HepG2 (cell line): Measurements from ENCODE around the gene C6orf15. TPM values are rescaled to one million over a fixed set of nuclear protein-coding genes. Genes with fewer than 3 reads are reported as not detected.
"Not testable (repeated sequence)": the region's sequence is repeated elsewhere in the genome, so short reads cannot be mapped to it uniquely, and the experiment has no call there.

Experiments
- ATAC-seq: fragments of 200-7000 bp; cut with Tn5 transposase; 3 replicates; pipeline ENCODE4 v1.9.1; 2020; ENCODE audit warnings: mild to moderate bottlenecking, moderate library complexity
- BruUV-seq: library from RNA; stranded (reverse); fragments of 400-500 nt; replicated peaks from 2 replicates; lab custom pipeline; 2021; lab: Mats Ljungman, UMichigan
- CTCF ChIA-PET: fragments of 300-600 bp; formaldehyde crosslinking; extraction: SDS; loops from one replicate; lab custom pipeline; 2021; ENCODE audit warnings: low total read pairs, inconsistent platforms, low intra/inter-chr PET ratio; lab: Yijun Ruan, JAX
- POLR2A ChIA-PET: fragments of 350-600 bp; sonication (Branson Sonifier 250); formaldehyde crosslinking; loops from one replicate; lab custom pipeline; 2020; ENCODE audit warnings: antibody characterized with exemption, inconsistent platforms; lab: Yijun Ruan, JAX
- DNase-seq: peaks from one replicate; pipeline ENCODE4 v3.0.0-alpha.2; 2015; ENCODE audit warnings: low spot score
- FAIRE-seq: peaks from 3 replicates; lab custom pipeline; 2011; peaks lifted over from hg19 to GRCh38; lab: Jason Lieb, UNC
- H2AFZ ChIP-seq: one replicate; pipeline ENCODE4 v1.6.1; 2011; ENCODE audit warnings: low read length, inconsistent platforms
- H3K27ac ChIP-seq: fragments of 300-600 bp; 3 replicates; pipeline ENCODE4 v1.8.0; 2011; ENCODE audit warnings: mixed run types, mild to moderate bottlenecking, mixed read lengths, low read length, inconsistent platforms; ENCODE audit not compliant: insufficient read depth; ENCODE audit errors: extremely low read length
- H3K27me3 ChIP-seq, 2 experiments: fragments of 200-600 bp in 1 of 2; 2 replicates in 1 of 2; 3 replicates in 1 of 2; pipeline versions ENCODE4 v1.6.0 to v1.8.0; 2011; ENCODE audit warnings: low read length in 2 of 2, mild to moderate bottlenecking in 2 of 2, moderate library complexity in 2 of 2, inconsistent platforms in 1 of 2; ENCODE audit not compliant: insufficient read depth in 2 of 2, control insufficient read depth in 1 of 2
- H3K36me3 ChIP-seq, 2 experiments: fragments of 200-600 bp in 1 of 2; replicated peaks in 1 of 2; 2 replicates in 1 of 2; 3 replicates in 1 of 2; pipeline versions ENCODE4 v1.5.1 to v1.8.0; 2011; ENCODE audit warnings: low read length in 2 of 2, inconsistent platforms in 1 of 2; ENCODE audit not compliant: insufficient read depth in 2 of 2, control insufficient read depth in 1 of 2
- H3K4me1 ChIP-seq: 2 replicates; pipeline ENCODE4 v1.5.1; 2012; ENCODE audit warnings: low read length, inconsistent platforms; ENCODE audit not compliant: insufficient read depth
- H3K4me2 ChIP-seq: 2 replicates; pipeline ENCODE4 v1.6.0; 2011; ENCODE audit warnings: low read depth, low read length, inconsistent platforms
- H3K4me3 ChIP-seq, 3 experiments: fragments of 200-600 bp in 1 of 3; sonication (generic), shearing (Covaris generic) in 1 of 3; replicated peaks in 1 of 3; 2 replicates each; pipeline ENCODE4 v1.5.1; 2011 to 2016; ENCODE audit warnings: low read length in 3 of 3, inconsistent platforms in 2 of 3, low read depth in 2 of 3, mild to moderate bottlenecking in 2 of 3, control low read depth in 1 of 3, mixed read lengths in 1 of 3; ENCODE audit not compliant: insufficient read depth in 1 of 3
- H3K79me2 ChIP-seq: one replicate; pipeline ENCODE4 v1.6.1; 2011; ENCODE audit warnings: low read length, inconsistent platforms; ENCODE audit not compliant: insufficient read depth
- H3K9ac ChIP-seq: 2 replicates; pipeline ENCODE4 v1.6.0; 2011; ENCODE audit warnings: mild to moderate bottlenecking, low read depth, low read length, inconsistent platforms; ENCODE audit not compliant: insufficient read depth
- H3K9me3 ChIP-seq: 2 replicates; pipeline ENCODE4 v1.5.1; 2012; ENCODE audit warnings: mild to moderate bottlenecking, low read length
- H4K20me1 ChIP-seq: 2 replicates; pipeline ENCODE4 v1.6.0; 2011; ENCODE audit warnings: inconsistent platforms, mild to moderate bottlenecking, low read length, moderate library complexity; ENCODE audit not compliant: insufficient read depth
- HNRNPK ChIP-seq: fragments of 200-400 bp; formaldehyde crosslinking; IDR thresholded peaks from 2 replicates; pipeline ENCODE4 v1.6.1; 2018; ENCODE audit warnings: low read length, low read depth, moderate library complexity, mild to moderate bottlenecking; ENCODE audit not compliant: poor library complexity, severe bottlenecking
- PCBP1 ChIP-seq: fragments of 200-400 bp; formaldehyde crosslinking; IDR thresholded peaks from 2 replicates; pipeline ENCODE4 v1.6.1; 2017; ENCODE audit warnings: mild to moderate bottlenecking, low read depth, low read length, borderline replicate concordance
- PCBP2 ChIP-seq: fragments of 200-400 bp; formaldehyde crosslinking; optimal IDR thresholded peaks from 2 replicates; pipeline ENCODE3; 2018; ENCODE audit warnings: low read length, low read depth; ENCODE audit not compliant: poor library complexity, severe bottlenecking
- WGBS: methylation state at CpG from one replicate; pipeline ENCODE4 v1.1.6; 2017; ENCODE audit warnings: low lambda C conversion rate; 5-methylcytosine and 5-hydroxymethylcytosine counted together
- in situ Hi-C: cut with HindIII; loops from 2 replicates; pipeline ENCODE4 v1.10.0; 2017; ENCODE audit warnings: low pct_unique_long_range_greater_than_20kb; ENCODE audit not compliant: extremely low pct_ligation_motif_present
- intact Hi-C: fragments of 100-400 bp; cut with micrococcal nuclease; formaldehyde crosslinking; loops from one replicate; pipeline ENCODE4 v1.10.0; 2022; ENCODE audit not compliant: unreplicated experiment
- polyA plus RNA-seq, 8 experiments: library from polyadenylated mRNA; depleted of rRNA in 3 of 8; stranded (reverse) in 7 of 8; unstranded in 1 of 8; fragments of >200 nt; fragmentation: Illumina TruSeq in 4 of 8; extraction: Trizol in 4 of 8; gene quantifications; 2 replicates each; pipeline versions ENCODE4 v1.2.1 to v1.2.3, GENCODE V29; 2011 to 2016; ENCODE audit warnings: low read depth in 4 of 8, missing spikeins in 1 of 8, mixed read lengths in 1 of 8; ENCODE audit not compliant: insufficient read depth in 1 of 8
- total RNA-seq, 5 experiments: library from RNA; depleted of rRNA; stranded (reverse); fragments of >200 nt; fragmentation: Illumina TruSeq; extraction: Trizol; gene quantifications; 2 replicates each; pipeline ENCODE4 v1.2.3, GENCODE V29; 2016; ENCODE audit warnings: low read depth in 1 of 5

The C6orf15 gene
- total and polyA plus RNA-seq, 2 of the 13 experiments (the other 11 are each of a cell fraction or from before 2014, with no cell fraction given): not detected

GRCh38 chr6:31067891-31068668 is 44.3 kb downstream of the C6orf15 start:
- H3K4me2 ChIP-seq, DNase-seq, in situ Hi-C loops, H4K20me1 ChIP-seq, BruUV-seq, H2AFZ ChIP-seq, ATAC-seq, H3K27me3 ChIP-seq, H3K4me1 ChIP-seq, H3K4me3 ChIP-seq, H3K36me3 ChIP-seq, H3K27ac ChIP-seq, H3K9me3 ChIP-seq, H3K79me2 ChIP-seq, H3K9ac ChIP-seq, POLR2A ChIA-PET: not testable (repeated sequence)
- FAIRE-seq: peak; percentile 12
- WGBS: 57% methylated on average over 10 of the region's 11 CpGs
- intact Hi-C loops: loop anchor here (5.0 kb wide), 1 partner anchor 241 kb away; no protein-coding TSS in a partner anchor
- peak; percentile 94 for TF ChIP-seq HNRNPK
- 0 out of 2 replicates have a peak, but pooled peaks have one; percentile 82 for TF ChIP-seq PCBP1
- TF ChIP-seq PCBP2: peak; percentile 85
- CTCF ChIA-PET: interaction anchor here (1.1 to 1.3 kb wide), 3 partner anchors 10 to 154 kb away, joined by 6 to 9 read pairs (median 7); partner anchors contain the start of gene VARS2

- POLR2A ChIA-PET, DNase-seq, H3K4me3 ChIP-seq, H3K36me3 ChIP-seq, H3K27ac ChIP-seq, CTCF ChIA-PET, in situ Hi-C loops, H3K27me3 ChIP-seq, H3K9me3 ChIP-seq, BruUV-seq, H3K4me1 ChIP-seq, H3K9ac ChIP-seq, H4K20me1 ChIP-seq, H2AFZ ChIP-seq, H3K79me2 ChIP-seq, H3K4me2 ChIP-seq, ATAC-seq, FAIRE-seq: not testable (repeated sequence)
- 77% methylated on average over 19 of the region's 32 CpGs for WGBS
- intact Hi-C loops: loop anchor here (5.0 kb wide), 1 partner anchor 240 kb away; no protein-coding TSS in a partner anchor
These were observed 45.3 kb downstream of the C6orf15 start for GRCh38 chr6:31067028-31067427.
